Upper lobe of left lung (tissue), 4 donors: Measurements from ENCODE around the gene SCAMP1.

Source experiments
- CTCF ChIP-seq, 6 experiments: fragments of 450-650 bp in 4 of 6; fragments of 200-600 bp in 2 of 6; sonication (generic) in 2 of 6; IDR thresholded peaks; one replicate each; pipeline ENCODE4 v1.5.1; 2016 to 2019; ENCODE audit warnings: antibody characterized with exemption in 6 of 6
- EP300 ChIP-seq, 4 donors: sonication (generic); formaldehyde crosslinking; IDR thresholded peaks; one replicate each; pipeline ENCODE4 v1.5.1; 2017; ENCODE audit warnings: antibody characterized with exemption in 4 of 4, control low read depth in 2 of 4
- POLR2A ChIP-seq, 4 donors: fragments of 450-650 bp; IDR thresholded peaks; one replicate each; pipeline ENCODE4 v1.5.1; 2016 to 2017; ENCODE audit warnings: antibody characterized with exemption in 4 of 4, mild to moderate bottlenecking in 2 of 4
- POLR2AphosphoS5 ChIP-seq, 2 donors: sonication (generic); formaldehyde crosslinking; IDR thresholded peaks; one replicate each; pipeline ENCODE4 v1.5.1; 2017; ENCODE audit warnings: antibody characterized with exemption in 2 of 2

DNA sequence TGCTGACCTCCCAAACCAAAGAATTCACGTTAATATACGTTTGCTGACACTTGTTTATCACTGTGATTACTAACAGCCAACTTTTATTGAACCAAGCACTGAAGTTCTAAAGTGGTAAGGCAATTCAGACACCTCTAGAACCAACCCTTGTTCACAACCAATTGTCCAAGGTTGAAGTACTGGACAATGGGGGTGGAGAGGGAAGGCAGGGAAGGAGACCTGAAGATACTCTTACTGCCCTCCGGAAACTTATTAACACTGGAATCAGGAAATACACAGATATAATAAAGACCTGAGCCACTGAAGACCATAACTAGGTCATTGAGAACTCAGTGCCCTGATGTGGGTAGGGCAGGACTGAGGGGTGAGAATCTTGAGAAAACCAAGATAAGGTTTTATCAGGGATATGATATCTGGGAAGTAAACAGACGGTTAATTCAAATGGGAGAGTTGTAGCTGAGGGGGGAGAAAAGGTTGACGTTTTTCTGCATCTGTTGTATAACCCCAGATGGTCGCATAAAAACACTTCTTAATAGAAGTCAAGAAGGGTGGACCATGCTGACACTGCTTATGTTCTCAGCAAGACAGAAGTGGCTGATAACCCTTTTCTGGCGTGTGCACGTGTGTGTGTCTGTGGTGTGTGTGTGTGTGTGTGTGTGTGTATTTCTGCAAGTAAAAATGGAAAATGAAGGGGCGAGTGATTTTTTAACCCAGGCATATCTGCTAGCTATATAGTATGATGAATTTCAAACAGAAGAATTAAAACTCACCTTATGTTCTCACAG, 162.3 kb downstream of the SCAMP1 start:
- TF ChIP-seq CTCF (IDR thresholded peaks at IDR 0.05) = no peak
- no peak for TF ChIP-seq POLR2A (IDR thresholded peaks at IDR 0.05)
- no peak for TF ChIP-seq POLR2AphosphoS5 (IDR thresholded peaks at IDR 0.05)
- no peak for TF ChIP-seq EP300 (IDR thresholded peaks at IDR 0.05)
